ENCODE measurements around the gene SLC6A7.

Gene SLC6A7

DNA sequence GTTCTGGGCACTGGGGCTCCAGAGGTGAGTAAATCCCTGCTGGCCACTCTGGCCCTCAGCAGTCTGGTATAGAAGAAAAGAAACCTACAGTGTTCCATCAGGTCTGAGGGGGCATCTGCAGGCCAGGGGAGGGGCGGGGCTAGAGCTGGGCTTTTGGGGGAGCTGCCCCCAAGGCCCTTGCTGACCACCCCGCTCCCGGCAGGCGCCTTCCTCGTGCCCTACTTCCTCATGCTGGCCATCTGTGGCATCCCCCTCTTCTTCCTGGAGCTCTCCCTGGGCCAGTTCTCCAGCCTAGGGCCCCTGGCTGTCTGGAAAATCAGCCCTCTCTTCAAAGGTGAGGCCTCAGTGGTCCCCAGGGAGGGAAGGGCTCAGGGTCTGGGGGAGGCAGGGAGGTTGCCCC is 6.7 kb downstream of the SLC6A7 start:
- no peak for DNase-seq

DNA sequence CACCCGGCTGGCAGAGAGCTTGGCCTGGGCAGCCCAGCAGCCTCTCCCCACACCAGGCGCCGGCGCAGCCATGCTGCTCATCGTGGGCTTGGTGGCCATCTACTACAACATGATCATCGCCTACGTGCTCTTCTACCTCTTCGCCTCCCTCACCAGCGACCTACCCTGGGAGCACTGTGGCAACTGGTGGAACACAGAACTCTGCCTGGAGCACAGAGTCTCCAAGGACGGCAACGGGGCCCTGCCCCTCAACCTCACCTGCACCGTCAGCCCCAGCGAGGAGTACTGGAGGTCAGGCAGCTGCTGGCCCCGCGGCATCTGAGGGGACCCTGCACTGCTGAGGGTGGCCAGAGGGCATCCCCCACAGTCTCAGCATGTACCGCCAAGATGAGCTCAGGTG is 7.1 kb downstream of the SLC6A7 start:
- DNase-seq, result no peak

DNA sequence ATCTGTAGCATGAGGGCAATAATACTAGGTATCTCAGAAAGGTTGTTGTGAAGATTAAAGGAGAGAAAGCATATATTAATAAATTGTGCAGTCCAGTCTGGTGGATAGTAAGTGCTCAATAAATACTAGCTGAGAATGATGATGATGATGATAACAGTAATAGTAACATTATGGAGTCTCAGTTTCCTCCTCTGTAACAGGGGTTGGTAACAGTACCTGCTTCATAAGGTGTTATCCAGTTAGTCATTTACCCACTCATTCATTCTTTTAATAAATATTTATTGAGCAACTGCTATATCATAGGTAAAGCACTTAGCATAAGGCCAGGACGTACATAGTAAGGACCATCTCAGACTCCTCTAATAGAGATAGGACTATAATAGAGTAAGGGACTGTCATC is 7.6 kb downstream of the SLC6A7 start:
- DNase-seq, result no peak

DNA sequence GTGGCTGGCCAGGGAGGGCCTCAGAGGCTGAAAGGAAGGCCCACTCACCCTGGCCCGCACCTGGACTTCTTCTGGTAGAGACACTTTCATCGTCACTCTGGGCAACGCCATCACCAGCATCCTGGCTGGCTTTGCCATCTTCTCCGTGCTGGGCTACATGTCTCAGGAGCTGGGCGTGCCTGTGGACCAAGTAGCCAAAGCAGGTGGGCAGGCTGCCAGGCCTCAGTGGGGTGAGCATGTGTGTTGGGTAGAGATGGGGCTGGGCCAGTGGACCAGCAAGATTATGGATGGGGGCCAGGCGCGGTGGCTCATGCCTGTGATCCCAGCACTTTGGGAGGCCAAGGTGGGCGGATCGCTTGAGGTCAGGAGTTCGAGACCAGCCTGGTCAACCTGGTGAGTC is 12.6 kb downstream of the SLC6A7 start:
- DNase-seq, result no peak

DNA sequence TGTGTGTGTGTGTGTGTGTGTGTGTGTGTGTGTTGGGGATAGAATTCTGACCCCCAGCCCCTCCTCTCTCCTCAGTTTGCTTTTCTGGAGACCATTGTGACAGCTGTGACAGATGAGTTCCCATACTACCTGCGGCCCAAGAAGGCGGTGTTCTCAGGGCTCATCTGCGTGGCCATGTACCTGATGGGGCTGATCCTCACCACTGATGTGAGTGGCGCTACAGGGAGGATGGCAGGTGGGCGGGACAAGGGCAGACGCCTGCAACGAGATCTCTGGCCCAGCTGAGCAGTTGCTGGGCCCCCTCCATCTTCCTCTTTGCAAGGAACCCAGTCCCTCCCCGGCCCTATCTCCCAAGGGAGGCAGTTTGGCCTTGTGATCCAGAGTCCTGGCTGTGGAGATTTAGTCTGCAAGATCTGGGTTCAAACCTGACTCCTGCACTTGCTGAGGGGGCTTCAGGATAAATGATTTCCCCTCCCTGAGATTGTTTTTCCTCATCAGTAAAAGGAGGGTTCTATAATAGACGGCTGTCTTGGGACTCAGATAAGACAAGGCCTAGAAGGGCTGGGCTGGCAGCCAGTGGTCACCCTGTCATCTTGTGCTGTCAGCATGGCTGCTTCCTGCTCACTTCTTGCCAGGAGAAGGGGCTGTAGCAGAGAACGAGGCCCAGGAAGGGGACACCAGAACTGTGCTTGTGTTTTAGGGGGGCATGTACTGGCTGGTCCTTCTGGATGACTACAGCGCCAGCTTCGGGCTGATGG is 14.1 kb downstream of the SLC6A7 start:
- no peak for DNase-seq

DNA sequence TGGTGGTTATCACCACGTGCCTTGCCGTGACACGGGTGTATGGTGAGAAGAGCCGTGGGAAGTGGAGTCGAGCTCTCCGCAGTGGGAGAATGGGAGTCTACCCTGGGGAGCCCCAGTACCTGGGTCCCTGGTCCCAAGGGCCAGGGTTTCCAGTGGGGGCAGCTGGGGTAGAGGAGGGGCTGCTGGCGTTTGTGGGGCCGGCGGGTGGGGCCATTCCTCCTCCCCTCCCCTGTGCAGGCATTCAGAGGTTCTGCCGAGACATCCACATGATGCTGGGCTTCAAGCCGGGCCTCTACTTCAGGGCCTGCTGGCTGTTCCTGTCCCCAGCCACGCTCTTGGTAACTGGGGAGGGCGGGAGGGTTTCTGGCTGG is 14.7 kb downstream of the SLC6A7 start:
- DNase-seq, result no peak

DNA sequence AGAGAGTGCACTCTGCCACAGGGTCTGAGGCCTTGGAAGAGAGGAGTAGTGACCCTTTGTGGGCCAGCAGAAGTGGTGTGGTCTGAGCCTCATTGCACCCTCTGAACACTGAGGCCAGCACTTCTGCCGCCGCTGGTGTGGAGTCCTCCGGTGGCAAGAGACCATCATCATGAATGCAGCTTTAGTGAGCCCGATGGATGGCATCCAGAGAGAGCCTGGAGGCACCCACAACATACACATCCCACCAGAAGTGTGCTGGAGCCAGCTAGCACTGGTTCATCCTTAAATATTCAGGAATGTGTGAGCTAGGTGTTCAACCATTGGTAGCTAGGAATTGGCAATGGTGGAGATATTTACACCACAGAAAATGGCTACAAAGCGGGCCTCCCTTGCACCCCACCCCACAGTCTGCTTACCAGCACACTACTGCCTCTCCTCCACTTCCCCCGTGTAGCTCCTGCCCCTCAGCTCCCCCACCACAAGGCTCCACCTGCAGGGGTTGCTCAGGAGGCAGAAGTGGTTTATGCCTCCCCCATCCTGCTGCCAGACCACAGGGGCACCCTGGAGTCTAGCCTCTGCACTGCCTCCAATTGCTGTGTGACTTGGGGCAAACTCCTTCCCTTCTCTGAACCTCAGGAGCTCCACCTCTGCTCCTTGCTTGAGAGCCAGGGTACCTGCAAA is 16.4 kb downstream of the SLC6A7 start:
- no peak for DNase-seq

DNA sequence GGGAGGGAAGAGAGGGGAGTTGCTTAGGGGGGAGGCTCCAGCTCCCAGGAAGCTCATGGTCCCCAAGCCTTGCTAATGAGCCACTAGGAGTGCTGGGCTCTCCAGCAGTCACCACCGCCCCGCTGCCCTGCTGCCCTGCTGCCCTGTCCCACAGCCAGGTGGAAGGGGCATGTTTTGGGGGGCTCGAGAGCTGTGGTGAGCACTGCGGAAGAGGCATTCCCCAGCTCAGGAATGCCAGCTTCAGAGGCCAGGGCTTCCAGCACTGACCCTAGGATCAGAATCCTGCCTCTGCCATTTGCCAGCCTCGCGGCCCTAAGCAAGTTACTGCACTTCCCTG is 16.9 kb downstream of the SLC6A7 start:
- no peak for DNase-seq

DNA sequence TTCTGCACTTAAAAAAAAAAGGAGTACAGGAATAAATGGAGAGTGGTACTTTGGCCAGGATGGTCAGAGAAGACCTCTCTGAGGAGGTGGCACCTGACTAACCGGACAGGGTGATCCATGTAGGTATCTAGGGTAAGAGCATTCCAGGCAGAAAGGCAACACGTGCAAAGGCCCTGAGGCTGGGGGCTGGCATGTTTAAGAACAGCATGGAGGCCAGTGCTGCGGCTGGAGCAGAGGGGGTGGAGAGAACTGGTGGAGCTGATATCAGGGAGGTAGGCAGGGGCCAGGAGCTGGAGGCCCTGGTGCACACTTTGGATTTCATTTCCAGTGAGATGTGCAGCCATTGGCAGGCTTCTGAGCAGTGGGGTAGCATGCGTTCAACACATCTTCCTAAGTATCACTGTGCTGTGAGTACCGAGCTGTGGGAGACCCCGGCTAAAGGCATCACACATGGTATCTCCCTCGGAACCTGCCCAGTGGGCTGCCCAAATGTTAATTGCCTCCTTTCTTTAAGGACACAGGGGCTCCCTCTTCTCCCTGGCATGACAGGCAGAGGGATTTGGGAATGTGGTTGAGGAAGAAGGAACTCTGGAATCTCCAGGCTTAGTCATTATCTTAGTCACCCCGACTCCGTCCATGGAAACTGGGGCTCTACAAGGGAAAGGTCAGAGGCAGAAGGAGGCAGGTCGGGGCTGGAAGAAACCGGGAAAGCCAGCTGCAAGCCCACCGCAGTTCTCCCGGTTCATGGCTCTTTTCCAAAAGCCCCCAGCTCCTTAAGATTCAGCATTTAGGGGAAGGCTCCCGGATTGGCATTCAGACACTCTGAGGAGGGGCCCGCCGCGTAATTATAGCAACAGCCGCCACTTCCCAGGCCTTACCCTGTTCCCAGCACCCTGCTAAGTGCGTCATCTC is 18.6 kb downstream of the SLC6A7 start:
- DNase-seq, result no peak

DNA sequence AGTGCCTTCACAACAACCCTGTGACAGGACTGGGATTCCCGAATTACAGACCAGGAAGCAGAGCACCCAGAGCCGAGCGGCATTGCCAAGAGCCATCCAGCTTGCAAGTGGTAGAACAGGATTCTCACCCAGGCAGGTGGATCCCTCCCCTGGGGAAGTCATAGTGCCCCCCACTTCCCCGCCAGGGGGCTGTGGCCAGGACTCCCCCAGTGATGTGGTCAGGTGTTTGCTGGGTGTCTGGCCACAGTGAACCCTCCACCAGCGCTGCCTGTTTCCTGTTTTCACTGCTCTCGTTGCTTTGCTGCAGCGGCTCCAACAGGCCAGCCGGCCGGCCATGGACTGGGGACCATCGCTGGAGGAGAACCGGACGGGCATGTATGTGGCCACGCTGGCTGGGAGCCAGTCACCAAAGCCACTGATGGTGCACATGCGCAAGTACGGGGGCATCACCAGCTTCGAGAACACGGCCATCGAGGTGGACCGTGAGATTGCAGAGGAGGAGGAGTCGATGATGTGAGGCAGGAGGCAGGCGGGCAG is 19.3 kb downstream of the SLC6A7 start:
- DNase-seq, result no peak

DNA sequence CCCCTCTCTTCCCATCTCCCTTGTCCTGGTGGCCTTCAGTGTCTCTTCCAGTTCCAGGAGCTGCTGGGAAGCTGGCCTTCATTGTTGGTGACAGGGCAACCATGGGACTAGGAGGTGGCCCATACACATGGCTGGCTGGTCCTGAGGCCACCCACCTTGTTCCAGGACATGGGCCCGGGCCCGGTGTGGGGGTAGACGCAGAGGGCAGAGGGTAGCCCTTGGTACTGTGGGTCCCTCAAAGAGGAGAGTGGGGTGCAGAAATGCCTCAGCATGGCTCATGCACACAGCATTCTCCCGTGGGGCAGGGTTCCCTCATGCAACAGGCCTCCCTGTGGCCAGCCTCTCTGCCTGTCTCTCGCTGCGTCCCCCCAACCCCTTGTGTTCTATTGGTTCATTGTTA is 20.8 kb downstream of the SLC6A7 start:
- DNase-seq, result no peak

DNA sequence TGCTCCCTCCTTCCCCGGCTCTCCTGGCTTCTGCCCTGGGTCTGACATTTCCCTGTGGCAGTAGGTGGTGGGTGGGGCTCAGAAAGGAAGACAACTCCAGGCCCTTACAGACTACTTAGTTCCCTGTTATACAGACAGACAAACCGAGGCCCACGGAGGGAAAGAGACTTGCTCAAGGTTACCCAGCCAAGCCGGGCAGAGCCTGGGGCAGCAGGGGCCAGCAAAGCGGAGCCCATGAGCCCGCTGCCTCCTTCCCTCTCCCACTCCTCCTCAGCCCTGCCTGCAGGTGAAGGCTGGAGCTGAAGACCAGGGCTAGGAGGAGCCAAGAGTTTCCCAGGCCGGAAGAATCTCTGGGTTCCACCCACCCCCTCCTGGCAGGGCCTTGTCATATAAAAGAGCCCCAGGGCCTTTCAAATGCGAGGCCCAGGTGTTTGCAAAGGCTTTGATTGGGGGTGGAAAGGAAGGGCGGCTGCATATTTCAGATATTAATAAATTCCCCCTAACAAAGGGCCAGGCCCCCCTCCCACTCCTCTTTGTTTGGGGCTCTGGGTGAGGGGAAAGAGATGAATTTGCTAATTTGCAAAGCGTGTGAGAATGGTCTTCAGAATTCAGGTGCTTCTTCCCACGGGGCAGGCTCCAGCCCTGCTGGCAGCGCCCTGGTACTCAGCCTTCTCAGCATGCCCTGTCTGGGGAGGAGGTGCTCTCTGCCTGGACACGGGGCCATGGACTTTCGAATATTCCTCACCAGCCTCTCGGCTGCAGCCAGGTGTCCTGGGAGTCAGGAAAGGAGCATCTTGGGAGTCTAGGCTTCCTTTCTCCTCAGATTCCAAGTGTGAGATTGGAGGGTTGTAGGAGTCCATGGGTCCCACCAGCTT is 21.5 kb downstream of the SLC6A7 start:
- DNase-seq, result peak; percentile 67

DNA sequence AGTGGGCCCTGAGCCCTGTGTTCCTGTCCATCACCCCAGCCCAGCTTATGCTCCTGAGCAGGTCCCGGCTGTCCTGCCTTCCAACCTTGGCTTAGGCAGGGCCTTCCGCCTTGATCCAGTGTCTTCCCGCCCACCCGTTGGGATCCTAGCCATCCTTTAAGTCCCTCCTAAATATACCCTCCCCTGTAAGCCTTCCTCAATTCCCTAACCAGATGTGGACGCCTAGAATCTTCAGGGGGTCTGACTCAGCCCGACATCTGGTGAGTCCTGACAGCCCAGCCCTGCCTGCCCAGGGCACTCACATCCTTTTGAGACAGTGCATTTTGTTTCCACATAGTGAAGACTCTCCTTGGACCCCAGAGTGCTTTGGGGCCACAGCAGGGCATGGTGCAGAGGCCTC is 23.7 kb downstream of the SLC6A7 start:
- no peak for DNase-seq

DNA sequence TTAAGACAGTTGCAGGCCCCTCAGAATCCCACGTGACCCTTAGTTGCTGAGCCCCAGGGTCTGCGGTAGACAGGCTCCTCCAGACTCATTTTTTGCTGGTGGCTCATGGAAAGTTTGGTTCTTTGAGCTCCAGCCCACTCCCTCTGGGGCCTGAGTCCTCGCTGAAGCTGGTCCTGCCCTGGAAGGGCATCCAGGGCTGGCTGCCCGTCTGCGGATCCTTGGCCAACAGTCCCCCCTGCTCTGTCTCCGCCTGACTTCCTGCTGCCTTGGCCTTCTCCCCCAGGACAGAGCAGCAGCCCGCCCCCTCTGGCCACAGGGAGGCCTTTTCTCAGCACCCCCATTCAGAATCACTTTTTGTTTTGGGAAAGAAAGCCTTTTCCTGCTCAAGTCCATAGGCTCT is 24.4 kb downstream of the SLC6A7 start:
- DNase-seq, result no peak

DNA sequence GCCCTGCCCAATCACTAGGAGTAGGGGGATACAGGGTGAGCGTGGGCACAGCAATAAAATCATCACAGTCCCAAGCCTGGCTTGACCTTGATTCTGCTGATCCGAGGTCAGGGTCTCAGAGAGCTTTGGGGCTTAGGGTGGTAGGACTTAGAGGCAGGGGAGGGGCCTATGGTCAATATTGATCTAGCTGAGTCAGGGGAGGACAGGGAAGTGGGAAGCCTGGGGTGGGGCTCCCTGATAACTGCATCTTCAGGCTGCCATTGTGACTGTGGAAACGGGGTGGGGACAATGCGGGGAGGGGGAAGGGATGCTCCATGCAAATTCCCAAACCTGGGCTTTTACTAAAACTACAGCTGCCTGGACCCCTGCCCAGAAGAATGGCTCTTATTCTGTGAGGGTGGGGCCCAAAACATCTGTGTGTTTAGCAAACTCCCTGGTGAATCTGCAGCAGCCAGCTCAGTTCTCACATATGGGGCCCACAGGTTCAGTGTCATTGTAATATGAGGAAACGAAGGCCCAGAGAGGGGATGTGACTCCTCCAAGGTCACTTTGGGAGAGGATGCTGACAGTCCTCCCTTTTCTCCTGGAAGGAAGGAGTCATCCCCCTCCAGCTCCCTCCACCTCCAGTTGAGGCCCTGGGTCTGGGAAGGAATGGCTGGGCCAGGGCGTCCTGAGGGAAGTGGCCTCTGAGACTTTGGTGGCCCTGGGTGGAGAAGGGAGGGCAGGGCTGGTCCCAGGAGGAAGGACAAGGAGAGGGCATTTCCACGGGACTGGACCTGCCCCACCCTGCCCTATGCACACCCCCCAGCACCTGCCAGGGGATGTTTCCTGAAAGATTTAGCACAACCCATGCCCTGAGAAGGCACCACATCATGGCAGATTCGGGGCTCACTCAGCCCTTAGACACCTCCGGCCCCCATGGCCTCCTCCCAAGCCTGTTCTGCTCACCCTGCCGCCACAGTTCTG is 26.4 kb downstream of the SLC6A7 start:
- DNase-seq, result no peak

DNA sequence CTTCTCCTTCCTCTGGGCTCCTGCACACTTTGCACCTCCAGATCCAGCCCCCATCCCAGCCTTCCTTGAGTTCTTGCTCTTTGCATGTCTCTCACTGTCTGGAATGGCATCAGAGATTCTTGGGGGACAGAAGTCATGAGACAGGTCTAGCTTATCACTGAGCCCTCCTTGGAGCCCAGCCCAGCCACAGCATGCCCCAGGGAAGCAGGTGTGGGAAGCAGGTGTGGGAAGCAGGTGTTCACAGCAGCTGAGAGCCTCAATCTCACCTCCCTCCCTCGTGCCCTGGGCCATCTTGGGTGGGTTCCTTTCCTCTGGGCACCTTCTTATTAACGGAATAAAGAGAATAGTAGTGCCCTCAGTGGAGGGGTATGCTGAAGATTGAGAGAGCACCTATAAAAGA is 27.2 kb downstream of the SLC6A7 start:
- peak; percentile 71 for DNase-seq

DNA sequence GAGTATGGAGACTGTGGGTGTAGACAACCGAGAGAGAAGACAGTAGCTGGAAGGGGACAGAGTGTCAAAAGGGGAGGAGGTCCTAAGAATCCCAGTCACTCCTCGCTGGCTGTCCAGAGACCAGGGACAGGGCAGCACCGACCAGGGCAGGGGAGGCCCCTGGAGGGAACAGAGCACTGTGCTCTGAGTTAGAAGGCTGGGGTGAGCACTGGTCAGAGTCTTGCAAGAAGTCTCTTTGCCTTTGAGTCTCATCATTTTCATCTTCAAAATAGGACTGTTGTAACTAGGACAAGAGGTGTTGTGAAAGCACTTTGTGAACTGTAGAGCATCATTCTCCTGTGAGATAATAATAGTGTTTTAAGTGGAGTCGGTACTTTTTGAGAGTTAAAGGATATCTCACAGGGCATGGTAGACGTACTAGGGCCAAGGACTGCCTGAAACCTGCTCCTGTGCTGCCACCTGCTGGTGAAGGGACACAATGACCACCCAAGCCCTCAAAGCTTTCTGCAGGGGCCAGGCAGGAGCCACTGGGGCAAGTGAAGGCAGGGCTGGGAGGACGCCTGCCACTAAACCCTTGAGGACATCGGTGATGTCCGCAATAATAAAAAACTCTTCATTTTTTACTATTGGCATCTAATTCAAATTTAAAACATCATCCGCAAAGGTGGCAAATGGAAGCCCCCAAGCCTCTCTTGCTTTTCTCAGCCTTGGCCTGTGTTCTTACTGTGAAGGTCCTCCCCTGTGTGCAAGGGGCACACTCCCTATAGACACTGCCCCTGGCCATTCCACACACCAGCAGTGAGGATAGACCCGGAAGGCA is 28.2 kb downstream of the SLC6A7 start:
- peak; percentile 80 for DNase-seq

DNA sequence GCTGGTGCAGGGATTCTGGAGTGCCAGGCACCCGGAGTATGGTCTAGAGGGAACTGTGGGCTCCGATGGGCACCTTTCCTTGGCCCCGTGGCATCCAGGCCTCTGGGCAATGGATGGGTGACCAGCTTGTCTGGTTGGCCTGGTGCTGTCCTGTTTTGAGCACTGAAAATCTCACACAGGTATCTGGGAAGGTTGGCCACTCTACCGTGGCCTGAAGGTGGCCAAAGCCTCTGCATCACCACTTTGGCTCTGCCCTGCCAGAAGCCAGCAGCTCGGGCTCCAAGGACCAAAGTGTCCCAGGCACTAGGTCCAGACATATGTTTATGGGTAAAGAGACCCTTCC is 28.8 kb downstream of the SLC6A7 start:
- DNase-seq, result no peak

DNA sequence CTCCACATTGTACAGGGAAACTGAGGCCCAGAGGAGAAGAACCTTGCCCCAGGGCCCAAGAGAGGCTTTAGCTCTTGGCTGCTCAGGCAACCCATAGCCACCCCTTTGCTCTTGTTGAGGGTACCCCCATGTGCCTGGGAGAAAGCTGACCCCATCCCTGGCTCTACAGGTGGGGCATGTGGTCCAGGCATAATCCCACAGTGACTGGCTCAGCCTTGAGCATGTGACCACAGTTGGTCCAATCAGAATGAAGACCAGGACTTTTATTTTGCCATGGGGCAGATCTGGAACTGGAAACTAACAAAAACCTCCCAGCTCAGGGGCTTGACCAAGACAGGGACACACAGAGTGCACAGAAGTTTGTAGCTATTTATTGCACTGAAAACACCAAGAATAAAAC is 29.3 kb downstream of the SLC6A7 start:
- DNase-seq, result no peak

DNA sequence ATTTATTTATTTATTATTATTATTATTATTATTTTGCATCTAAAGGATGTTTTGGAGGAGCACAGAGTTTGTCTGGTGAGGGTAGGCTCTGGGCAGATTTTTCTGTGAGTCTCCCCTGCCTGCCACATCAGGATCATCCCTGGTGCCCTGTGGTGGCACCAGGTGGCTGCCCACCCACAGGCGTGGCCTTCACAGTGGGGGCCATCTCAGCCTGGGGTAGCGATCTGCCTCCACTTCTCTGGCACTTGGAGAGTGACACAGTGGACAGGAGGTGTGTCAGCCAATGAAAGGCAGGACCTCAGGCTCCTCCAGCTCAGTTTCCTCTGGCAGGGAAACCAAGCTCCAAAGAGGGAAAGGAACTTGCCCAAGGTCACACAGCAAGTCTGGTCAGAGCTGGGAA is 30.0 kb downstream of the SLC6A7 start:
- peak; percentile 25 for DNase-seq

DNA sequence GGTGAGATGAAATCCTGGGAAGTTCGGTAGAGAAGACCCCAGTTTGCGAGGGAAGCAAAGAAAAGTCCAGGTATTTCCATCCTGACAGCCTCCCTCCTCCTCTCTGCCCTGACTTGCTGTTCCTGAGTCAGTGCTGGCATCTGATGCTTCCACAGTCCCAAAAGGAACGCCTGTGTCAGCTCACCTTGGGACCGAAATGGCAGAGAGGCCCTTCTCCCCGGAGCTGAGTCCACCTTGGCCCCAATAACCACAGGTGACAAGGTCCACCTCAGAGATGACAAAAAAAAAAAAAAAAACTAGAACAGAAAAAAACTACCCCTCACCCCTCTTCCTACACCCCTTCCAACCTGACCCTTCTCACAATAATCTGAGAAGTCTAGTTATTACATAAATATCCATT is 31.6 kb downstream of the SLC6A7 start:
- DNase-seq, result no peak

Data from NCI-H69 (cell line).